PC-9 (cell line): ENCODE data around the gene BRD4. TPM values are rescaled to one million over a fixed set of nuclear protein-coding genes. Genes with fewer than 3 reads are reported as not detected.

ENCODE experiments used
- BruUV-seq: library from RNA; stranded (reverse); fragments of 400-500 nt; replicated peaks from 2 replicates; lab custom pipeline; 2021; lab: Mats Ljungman, UMichigan
- CTCF ChIA-PET: fragments of 300-600 bp; sonication (Branson Sonifier 250); formaldehyde crosslinking; loops from one replicate; lab custom pipeline; 2022; ENCODE audit warnings: antibody characterized with exemption; lab: Charles Lee
- POLR2A ChIA-PET: fragments of 300-600 bp; sonication (Branson Sonifier 250); formaldehyde crosslinking; loops from one replicate; lab custom pipeline; 2022; ENCODE audit warnings: antibody characterized with exemption; ENCODE audit not compliant: unreplicated experiment; lab: Charles Lee
- DNase-seq, 2 experiments: peaks; one replicate each; pipeline versions ENCODE4 v3.0.0 to v3.0.0-alpha.2; 2015 to 2022; ENCODE audit warnings: mixed read lengths in 1 of 2
- H2AFZ ChIP-seq: fragments of 200-600 bp; sonication (generic); 2 replicates; pipeline ENCODE4 v1.8.1; 2017; ENCODE audit warnings: antibody characterized with exemption
- H3F3A ChIP-seq: fragments of 200-600 bp; sonication (generic); 2 replicates; pipeline ENCODE4 v1.8.1; 2017; ENCODE audit warnings: antibody characterized with exemption, mild to moderate bottlenecking, low read depth; ENCODE audit not compliant: insufficient read depth
- H3K27ac ChIP-seq: fragments of 200-600 bp; sonication (generic); 2 replicates; pipeline ENCODE4 v1.6.1; 2016; ENCODE audit warnings: mixed run types
- H3K27me3 ChIP-seq: fragments of 200-600 bp; sonication (generic); 2 replicates; pipeline ENCODE4 v1.6.1; 2016; ENCODE audit warnings: low read depth, mixed run types; ENCODE audit not compliant: insufficient read depth
- H3K36me3 ChIP-seq: fragments of 200-600 bp; sonication (generic); 2 replicates; pipeline ENCODE4 v1.6.1; 2016; ENCODE audit warnings: low read depth, mixed run types
- H3K4me1 ChIP-seq: fragments of 200-600 bp; sonication (generic); replicated peaks from 2 replicates; pipeline ENCODE4 v1.6.1; 2016; ENCODE audit warnings: mixed run types; ENCODE audit not compliant: insufficient read depth
- H3K4me2 ChIP-seq: fragments of 200-600 bp; sonication (generic); 2 replicates; pipeline ENCODE4 v1.6.1; 2017; ENCODE audit warnings: mixed run types
- H3K4me3 ChIP-seq: fragments of 200-600 bp; sonication (generic); 2 replicates; pipeline ENCODE4 v1.6.1; 2016; ENCODE audit warnings: mixed run types
- H3K79me2 ChIP-seq: fragments of 200-600 bp; sonication (generic); 2 replicates; pipeline ENCODE4 v1.6.1; 2017; ENCODE audit warnings: low read depth, mixed run types
- H3K9me2 ChIP-seq: fragments of 200-600 bp; sonication (generic); 2 replicates; pipeline ENCODE4 v1.8.1; 2017; ENCODE audit warnings: mild to moderate bottlenecking; ENCODE audit not compliant: insufficient read depth
- H3K9me3 ChIP-seq: fragments of 200-600 bp; sonication (generic); 2 replicates; pipeline ENCODE4 v1.8.1; 2016; ENCODE audit warnings: low read depth; ENCODE audit not compliant: insufficient read depth
- H4K20me1 ChIP-seq: fragments of 200-600 bp; sonication (generic); 2 replicates; pipeline ENCODE4 v1.8.1; 2017; ENCODE audit not compliant: insufficient read depth
- EZH2 ChIP-seq: fragments of 200-600 bp; sonication (generic); IDR thresholded peaks from 2 replicates; pipeline ENCODE4 v1.8.0; 2017; ENCODE audit warnings: antibody characterized with exemption, low read depth
- intact Hi-C: fragments of 100-400 bp; cut with micrococcal nuclease; formaldehyde crosslinking; loops from one replicate; pipeline ENCODE4 v1.10.0; 2022; ENCODE audit not compliant: unreplicated experiment
- total RNA-seq: library from RNA; stranded (reverse); gene quantifications from 2 replicates; pipeline ENCODE4 v1.2.3, GENCODE V29; 2021
- TF ChIP-seq, protein P1 (sequence below): fragments of 200-600 bp; sonication (generic); conservative IDR thresholded peaks from 2 replicates; pipeline ENCODE4 v1.6.1; 2017; ENCODE audit warnings: mixed run types, antibody characterized with exemption, mild to moderate bottlenecking, moderate library complexity

Gene BRD4
- total RNA-seq, 1 experiment from 2014 or later: 138 TPM

DNA sequence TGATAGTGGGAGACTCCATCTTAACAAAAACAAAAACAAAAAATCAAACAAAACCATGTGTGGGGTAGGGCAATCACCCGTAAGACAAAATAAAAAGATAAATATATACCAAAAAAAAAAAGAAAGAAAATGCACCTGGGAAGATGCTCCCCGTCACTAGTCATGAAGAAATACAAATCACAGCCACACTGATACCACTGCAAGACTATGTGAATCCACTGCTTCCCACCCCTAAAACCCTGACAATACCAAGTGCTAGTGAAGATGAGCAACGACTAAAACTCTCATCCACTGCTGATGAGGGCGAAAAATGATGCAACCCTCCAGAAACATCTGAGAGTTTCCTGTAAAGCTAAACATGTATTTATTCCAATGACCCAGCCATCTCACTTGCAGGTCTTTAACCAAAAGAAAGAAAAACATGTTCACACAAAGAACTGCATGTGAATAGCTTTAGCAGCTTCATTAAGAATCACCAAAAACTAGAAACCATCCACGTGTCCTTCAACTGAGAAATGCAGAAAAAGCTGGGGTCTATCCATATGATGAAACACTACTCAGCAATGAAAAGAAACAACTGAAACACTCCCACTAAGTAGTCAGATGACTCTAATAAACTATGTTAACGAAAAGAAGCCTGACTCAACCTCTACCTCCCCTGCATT lies 31.7 kb downstream of the BRD4 start:
- Histone ChIP-seq H3K9me3 (no peaks in the 10 kb centered on the region), H4K20me1 (peaks cover 98% of the 10 kb centered on the region), H3F3A (peaks cover 51% of the 10 kb centered on the region; the same call in 1 of the 2 replicates), H3K79me2 (peaks cover 99% of the 10 kb centered on the region), H3K27ac (peak overlapping the region; percentile 58), H2AFZ (no peak overlapping the region), H3K4me2 (no peak overlapping the region), H3K36me3 (peaks cover 13% of the 10 kb centered on the region; the same call in 1 of the 2 replicates), H3K27me3 (no peaks in the 10 kb centered on the region), H3K4me1 (peaks cover 59% of the 10 kb centered on the region), H3K4me3 (no peak overlapping the region), H3K9me2 (no peaks in the 10 kb centered on the region)
- no TSS peak for BruUV-seq
- intact Hi-C loops: no loop called here
- no peak for DNase-seq
- ChIA-PET POLR2A (no interaction called here), CTCF (no interaction called here)
- no peak for TF ChIP-seq EZH2
- TF ChIP-seq, protein P1, sequence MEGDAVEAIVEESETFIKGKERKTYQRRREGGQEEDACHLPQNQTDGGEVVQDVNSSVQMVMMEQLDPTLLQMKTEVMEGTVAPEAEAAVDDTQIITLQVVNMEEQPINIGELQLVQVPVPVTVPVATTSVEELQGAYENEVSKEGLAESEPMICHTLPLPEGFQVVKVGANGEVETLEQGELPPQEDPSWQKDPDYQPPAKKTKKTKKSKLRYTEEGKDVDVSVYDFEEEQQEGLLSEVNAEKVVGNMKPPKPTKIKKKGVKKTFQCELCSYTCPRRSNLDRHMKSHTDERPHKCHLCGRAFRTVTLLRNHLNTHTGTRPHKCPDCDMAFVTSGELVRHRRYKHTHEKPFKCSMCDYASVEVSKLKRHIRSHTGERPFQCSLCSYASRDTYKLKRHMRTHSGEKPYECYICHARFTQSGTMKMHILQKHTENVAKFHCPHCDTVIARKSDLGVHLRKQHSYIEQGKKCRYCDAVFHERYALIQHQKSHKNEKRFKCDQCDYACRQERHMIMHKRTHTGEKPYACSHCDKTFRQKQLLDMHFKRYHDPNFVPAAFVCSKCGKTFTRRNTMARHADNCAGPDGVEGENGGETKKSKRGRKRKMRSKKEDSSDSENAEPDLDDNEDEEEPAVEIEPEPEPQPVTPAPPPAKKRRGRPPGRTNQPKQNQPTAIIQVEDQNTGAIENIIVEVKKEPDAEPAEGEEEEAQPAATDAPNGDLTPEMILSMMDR: no peak

DNA sequence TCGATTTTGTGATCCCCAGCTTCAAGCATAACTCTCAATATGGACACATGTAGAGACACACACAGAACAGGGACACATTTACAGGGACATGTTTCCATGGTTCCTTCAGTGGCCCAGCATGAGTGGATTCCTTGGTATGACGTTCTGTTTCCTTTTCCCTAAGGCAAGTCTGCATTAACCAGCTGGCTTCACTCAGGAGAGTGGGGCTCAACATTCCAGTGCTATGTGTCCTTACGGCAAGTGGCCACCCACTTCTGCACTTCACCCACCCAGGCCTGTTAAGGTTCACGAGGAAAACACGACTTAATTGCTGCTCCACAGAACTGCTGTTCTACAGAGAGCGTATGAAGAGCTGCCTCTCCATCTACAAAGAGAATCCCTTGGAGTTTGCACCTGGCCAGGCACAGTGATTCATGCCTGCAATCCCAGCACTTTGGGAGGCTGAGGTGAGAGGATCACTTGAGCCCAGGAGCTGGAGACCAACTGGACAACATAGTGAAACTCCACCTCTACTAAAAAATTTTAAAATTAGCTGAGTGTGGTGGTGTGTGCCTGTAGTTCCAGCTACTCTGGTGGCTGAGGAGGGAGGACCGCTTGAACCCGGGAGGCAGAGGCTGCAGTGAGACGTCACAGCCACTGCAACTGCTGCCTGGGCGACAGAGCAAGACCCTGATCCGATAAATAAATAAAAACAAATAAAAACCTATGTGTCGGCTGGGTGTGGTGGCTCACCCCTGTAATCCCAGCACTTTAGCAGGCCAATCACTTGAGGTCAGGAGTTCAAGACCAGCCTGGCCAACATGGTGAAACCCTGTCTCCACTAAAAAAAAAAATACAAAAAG lies 32.5 kb downstream of the BRD4 start:
- H3K4me3 ChIP-seq: no peak overlapping the region
- ChIA-PET POLR2A (no interaction called here), CTCF (no interaction called here)
- H2AFZ ChIP-seq: no peak overlapping the region
- peaks cover 59% of the 10 kb centered on the region for H3K4me1 ChIP-seq
- DNase-seq: no peak
- no peaks in the 10 kb centered on the region for H3K9me3 ChIP-seq
- BruUV-seq: no TSS peak
- peaks cover 98% of the 10 kb centered on the region for H4K20me1 ChIP-seq
- H3K9me2 ChIP-seq: no peaks in the 10 kb centered on the region
- H3K27me3 ChIP-seq: no peaks in the 10 kb centered on the region
- intact Hi-C loops: no loop called here
- H3F3A ChIP-seq: peaks cover 44% of the 10 kb centered on the region; the same call in 1 of the 2 replicates
- H3K4me2 ChIP-seq: no peak overlapping the region
- H3K36me3 ChIP-seq: 0 out of 2 replicates have a peak, but pooled peaks cover 7% of the 10 kb centered on the region
- peak overlapping the region; percentile 58 for H3K27ac ChIP-seq
- no peak for TF ChIP-seq EZH2
- TF ChIP-seq, protein P1: no peak
- peaks cover 99% of the 10 kb centered on the region for H3K79me2 ChIP-seq

DNA sequence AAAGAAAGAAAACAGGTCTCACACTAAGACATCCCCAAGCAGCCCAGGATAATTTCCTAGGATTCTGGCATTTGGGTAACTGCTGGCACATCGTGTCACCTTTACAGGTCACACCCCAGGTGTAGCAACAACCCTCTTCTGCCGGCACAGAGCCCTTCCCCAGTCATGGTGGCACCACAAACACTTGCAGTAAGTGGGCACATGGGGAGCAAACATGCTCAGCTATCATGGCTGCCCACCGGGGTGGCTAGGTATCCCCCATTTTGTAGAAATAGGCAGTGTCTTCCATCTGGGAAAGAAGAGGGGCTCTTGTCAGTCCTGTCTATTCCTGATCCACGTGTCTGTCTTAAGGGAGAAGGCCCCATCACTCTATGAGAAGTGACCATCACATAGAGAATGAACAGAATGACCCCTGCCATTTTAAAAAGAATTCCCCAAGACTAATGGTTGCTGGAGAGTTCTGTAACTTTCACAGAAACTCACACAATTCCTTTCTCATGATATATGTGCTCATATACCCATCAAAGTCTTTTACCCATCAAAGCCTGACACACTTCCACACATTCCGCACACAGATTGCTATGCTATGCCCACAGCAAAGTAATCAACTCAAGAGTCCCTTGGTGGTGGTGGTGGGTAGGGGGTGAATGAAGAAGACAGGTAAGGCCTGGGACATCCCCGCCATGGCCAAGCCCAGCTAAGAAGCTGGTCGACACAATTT lies 33.3 kb downstream of the BRD4 start:
- Histone ChIP-seq H3K36me3 (0 out of 2 replicates have a peak, but pooled peaks cover 7% of the 10 kb centered on the region), H3K9me2 (no peaks in the 10 kb centered on the region), H3K79me2 (peaks cover 99% of the 10 kb centered on the region), H3K4me2 (no peak overlapping the region), H3K27ac (peak overlapping the region; percentile 58), H4K20me1 (peaks cover 98% of the 10 kb centered on the region), H3F3A (peaks cover 38% of the 10 kb centered on the region; the same call in 1 of the 2 replicates), H3K9me3 (no peaks in the 10 kb centered on the region), H2AFZ (no peak overlapping the region), H3K4me1 (peaks cover 52% of the 10 kb centered on the region), H3K27me3 (no peaks in the 10 kb centered on the region), H3K4me3 (no peak overlapping the region)
- no TSS peak for BruUV-seq
- TF ChIP-seq EZH2: no peak
- TF ChIP-seq, protein P1: no peak
- intact Hi-C loops: no loop called here
- ChIA-PET CTCF (interaction anchor here (0.6 kb wide), 3 partner anchors 7 to 171 kb away, joined by 3 to 5 read pairs (median 4); no protein-coding TSS in a partner anchor), POLR2A (interaction anchor here (0.6 to 0.7 kb wide), 3 partner anchors 16 to 47 kb away, joined by 6 to 26 read pairs (median 15); no protein-coding TSS in a partner anchor)
- DNase-seq: no peak
